Measurements from ENCODE around the gene KCNJ11. TPM values are rescaled to one million over a fixed set of nuclear protein-coding genes. Genes with fewer than 3 reads are reported as not detected.

KCNJ11 gene
- total RNA-seq, 1 donor from 2014 or later, result 4.0 TPM

DNA sequence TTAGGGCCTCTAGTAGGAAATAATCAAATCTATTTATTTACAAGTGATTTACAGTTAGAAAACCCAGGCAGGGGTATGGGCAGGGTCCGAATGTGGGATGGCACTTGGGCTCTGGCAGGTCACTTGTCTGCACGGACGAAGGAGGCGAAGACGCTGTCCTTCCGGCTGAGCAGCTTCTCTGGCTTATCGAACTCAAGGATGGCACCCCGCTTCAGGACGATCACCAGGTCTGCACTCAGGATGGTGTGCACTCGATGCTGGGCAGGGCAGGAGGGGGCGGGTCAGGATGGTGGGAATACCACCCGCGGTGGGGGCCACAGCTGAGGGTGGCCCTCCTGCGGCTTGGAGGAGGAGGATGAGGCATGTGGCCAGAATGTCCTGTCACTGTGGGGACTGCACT lies 4.4 kb upstream of the KCNJ11 start:
- ATAC-seq (no peak), DNase-seq (ENCODE audit: low spot score) (no peak)

GRCh38 chr11:17391493-17392355 lies 3.3 kb upstream of the KCNJ11 start:
- DNase-seq (ENCODE audit: low spot score) (no peak), ATAC-seq (no peak)

- ATAC-seq (no peak), DNase-seq (ENCODE audit: low spot score) (no peak)
These were observed 1.6 kb upstream of the KCNJ11 start for GRCh38 chr11:17389957-17390649.

DNA sequence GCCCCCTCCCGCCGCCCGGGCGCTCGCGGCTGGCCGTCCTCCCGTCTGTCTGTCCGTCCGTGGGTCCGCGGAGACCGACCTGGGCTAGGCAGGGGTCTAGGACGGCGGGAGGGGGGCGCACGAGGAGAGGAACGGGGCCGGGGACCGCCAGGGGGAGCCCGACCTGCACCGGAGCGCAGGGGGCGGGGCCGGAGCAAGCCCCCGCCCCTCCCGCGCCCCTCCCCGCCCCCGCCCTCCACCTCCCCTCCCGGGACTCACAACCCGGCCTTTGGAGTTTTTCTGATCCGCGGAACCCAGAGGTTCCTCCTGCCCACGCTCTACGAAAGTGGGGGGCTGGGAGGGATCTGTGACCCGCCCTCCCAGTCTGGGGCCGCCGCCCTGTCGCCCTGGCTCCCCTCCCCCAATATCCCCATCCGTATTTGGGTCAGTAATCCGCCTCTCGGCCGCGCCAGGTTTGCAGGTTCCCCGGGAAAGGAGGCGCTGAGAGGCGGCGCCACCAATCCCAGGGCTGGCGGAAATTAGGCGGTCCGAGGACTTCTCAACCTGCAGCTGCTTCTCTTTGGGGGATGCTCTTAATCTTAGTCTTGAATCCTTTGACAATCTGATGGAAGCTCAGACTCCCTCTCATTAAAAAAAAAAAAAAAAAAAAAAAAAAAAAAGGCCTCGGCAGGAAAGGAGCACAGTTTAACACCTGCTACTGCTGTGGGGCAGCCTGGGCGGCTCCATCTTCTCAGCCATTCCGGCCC lies 925 bp upstream of the KCNJ11 start:
- ATAC-seq (peak; percentile 90), DNase-seq (ENCODE audit: low spot score) (peak; percentile 88)

- ATAC-seq (no peak), DNase-seq (ENCODE audit: low spot score) (no peak)
These were observed 648 bp downstream of the KCNJ11 start for GRCh38 chr11:17387811-17388210.

DNA sequence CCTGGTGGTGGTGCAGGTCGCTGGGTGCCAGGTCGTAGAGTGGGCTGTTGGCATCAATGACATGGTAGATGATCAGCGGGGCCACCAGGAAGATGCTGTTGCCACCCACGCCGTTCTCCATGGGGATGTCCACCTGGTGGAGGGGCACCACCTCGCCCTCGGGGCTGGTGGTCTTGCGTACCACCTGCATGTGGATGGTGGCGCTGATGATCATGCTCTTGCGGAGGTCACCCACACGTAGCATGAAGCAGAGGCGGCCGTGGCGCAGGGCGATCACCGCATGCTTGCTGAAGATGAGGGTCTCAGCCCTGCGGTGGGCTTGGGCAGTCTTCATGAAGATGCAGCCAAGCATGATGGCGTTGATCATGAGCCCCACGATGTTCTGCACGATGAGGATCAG lies 1.2 kb downstream of the KCNJ11 start:
- ATAC-seq, result no peak
- no peak for DNase-seq (ENCODE audit: low spot score)

DNA sequence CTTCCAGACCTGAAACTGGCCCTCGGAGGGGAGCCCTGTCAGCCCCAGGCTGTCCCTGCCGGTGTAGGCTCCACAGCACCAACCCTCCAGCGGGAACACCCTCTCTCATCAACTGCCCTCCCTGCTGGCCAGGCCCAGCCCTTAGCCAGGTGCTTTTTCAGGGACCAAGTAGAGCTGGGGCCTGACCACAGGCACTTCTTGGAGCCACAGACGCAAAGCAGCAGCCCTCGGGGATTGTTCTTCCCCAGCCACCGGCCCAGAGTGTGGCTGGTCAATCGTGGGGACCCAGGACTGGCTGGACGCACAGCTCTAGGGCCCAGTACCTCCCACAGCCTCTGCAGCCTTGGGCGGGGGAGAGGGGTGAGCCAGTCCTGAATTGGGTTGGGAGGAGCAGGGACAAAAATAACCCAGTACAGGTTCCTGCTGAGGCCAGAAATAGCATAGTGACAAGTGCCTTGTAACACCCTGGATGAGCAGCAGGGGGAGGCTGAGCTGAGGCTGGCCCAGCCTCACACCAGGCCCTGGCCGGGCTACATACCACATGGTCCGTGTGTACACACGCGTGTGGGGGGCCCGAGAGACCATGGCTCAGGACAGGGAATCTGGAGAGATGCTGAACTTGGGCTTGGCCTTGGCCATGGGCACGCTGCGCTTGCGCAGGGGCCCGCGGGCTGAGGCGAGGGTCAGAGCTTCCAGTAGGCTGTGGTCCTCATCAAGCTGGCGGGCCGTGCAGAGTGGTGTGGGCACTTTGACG lies 2.0 kb downstream of the KCNJ11 start:
- ATAC-seq (peak; percentile 65), DNase-seq (ENCODE audit: low spot score) (no peak)

DNA sequence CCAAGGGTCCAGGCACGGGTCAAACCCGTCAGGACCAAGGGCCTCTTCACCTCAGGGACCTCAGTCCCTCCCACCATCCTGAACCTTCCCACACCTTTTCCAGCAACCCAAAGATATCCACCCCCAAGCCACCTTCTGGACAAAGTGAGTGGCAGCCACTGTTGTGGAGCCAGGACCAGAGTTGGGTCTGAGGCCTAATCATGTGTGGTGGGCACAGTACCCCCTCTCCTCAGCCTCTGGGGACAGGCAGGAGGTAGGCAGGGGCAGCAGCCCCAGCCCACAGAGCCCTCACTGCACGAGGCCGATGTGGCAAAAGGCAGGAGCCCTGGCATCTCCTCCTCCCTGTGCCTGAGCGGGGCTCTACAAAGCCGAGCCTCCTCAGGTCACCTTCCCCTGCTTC lies 2.5 kb downstream of the KCNJ11 start:
- no peak for ATAC-seq
- DNase-seq (ENCODE audit: low spot score), result no peak

GRCh38 chr11:17385492-17385891 lies 3.0 kb downstream of the KCNJ11 start:
- ATAC-seq (no peak), DNase-seq (ENCODE audit: low spot score) (no peak)

GRCh38 chr11:17384002-17384511 lies 4.4 kb downstream of the KCNJ11 start:
- peak; percentile 79 for ATAC-seq

DNA sequence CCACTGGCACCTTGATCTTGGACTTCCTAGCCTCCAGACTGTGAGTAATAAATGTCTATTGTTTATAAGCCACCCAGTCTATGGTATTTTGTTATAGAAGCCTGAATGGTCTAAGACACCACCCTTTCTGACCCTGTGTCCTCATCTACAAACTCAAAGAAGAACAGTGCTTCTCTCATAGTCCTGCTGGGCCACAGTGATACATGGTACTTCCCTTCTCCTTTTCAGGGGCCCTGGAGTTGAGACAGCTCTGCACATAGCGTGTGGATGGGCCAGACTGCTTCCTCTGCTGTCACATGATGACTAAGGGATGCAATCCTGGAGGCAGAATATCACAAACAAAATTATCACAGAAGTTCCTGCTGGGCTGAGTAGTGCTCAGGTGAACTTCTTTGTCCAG lies 5.0 kb downstream of the KCNJ11 start:
- no peak for ATAC-seq
- DNase-seq (ENCODE audit: low spot score), result no peak

More at GRCh38 chr11:17384002-17384511, 4.4 kb downstream of the KCNJ11 start:
- DNase-seq (ENCODE audit: low spot score), result peak; percentile 80

- no peak for DNase-seq (ENCODE audit: low spot score)
These were observed 6.3 kb downstream of the KCNJ11 start for GRCh38 chr11:17382046-17382728.

GRCh38 chr11:17381156-17381555 lies 7.3 kb downstream of the KCNJ11 start:
- DNase-seq (ENCODE audit: low spot score), result no peak
- no peak for ATAC-seq

More at GRCh38 chr11:17382046-17382728, 6.3 kb downstream of the KCNJ11 start:
- no peak for ATAC-seq

- DNase-seq (ENCODE audit: low spot score), result no peak
- no peak for ATAC-seq
These were observed 8.9 kb downstream of the KCNJ11 start for GRCh38 chr11:17379383-17380180.

GRCh38 chr11:17378655-17379054 lies 9.8 kb downstream of the KCNJ11 start:
- no peak for DNase-seq (ENCODE audit: low spot score)
- no peak for ATAC-seq

DNA sequence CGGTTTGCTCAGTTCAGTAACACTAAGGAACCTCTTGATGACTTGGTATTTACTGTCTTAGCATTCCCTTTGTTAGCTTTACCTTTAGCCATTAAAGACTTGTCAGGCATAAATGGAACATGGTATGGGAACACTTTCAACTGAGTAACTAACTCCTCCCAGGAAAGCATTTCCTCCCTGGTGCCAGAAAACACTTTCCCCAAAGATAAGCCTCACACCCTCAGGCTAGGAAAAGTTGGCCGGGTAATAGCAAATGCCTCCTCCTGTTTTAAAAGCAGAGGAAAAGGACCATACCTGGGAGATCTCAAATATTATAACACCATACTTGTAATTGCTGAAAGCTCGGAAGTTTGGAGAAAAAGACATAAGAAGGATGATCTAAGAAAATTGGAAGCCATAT lies 12.0 kb downstream of the KCNJ11 start:
- ATAC-seq (no peak), DNase-seq (ENCODE audit: low spot score) (no peak)

DNA sequence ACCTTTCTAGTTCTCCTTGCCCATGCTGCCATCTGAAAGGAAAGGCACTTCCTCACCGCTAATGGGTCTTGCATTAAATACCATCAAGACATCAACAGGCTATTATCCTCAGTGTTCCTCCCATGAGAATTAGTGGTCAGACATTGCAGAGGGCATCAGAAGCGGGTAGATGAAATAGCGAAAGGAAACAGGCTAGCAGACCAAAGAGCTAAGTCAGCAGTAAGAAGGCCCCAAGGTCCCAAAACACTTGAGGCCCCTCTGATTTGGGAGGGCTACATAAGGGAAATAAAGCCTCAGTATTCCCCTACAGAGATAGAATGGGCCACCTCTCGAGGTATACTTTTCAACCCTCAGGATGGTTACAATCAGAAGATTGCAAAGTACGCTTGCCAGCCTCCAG lies 12.9 kb downstream of the KCNJ11 start:
- DNase-seq (ENCODE audit: low spot score), result no peak
- ATAC-seq, result no peak

DNA sequence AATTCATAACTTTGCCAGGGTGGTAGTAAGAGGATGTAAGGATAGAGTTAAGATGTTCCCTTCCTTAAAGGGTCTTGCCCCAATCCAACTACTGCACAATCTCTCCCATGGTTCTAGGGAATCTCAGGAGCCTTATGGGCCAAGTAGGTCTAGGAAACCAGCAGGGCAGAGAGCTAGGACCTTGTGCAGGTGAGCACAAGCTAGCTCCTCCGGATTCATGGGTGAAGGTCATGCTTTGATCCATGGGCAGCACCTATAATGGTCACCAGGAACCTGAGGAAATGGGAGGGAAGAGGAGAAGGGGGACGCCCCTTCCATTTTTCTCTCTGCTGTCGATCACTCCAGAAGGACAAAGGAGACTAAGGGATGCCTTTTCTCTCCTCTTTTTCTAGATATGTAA lies 16.8 kb downstream of the KCNJ11 start:
- DNase-seq (ENCODE audit: low spot score) (no peak), ATAC-seq (no peak)

DNA sequence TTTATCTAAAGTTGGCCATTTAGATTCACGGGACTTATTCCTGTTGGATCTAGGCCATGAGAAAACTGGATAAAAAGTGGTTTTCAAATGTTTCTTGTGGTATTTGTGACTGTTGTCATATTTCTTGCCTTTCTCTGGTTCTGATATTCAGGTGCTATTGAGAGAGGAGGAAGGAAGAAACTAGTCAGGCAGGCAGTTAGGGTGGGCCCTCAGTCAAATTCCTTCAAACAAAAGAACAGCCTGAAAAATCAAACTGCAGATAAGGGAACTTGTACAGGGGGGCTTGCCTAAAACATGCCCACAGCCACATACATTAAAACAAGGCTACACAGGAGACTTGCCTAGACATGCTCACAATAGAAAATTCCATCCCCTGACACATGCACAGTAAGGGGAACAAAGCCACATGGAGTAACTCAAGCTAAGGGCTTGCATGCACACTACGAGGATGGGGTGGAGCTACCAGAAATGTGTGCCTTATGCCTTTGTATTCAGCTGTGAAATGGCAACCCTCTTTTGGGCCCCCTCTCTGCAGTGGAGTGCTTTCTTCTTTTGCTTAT lies 18.7 kb downstream of the KCNJ11 start:
- DNase-seq (ENCODE audit: low spot score), result no peak
- no peak for ATAC-seq

Measured in left lobe of liver (tissue), 2 donors.